Subcutaneous adipose tissue (tissue), 4 donors: Measurements from ENCODE around the gene ATP11C. TPM values are rescaled to one million over a fixed set of nuclear protein-coding genes. Genes with fewer than 3 reads are reported as not detected.

Experiments
- total RNA-seq, 4 donors: library from RNA; depleted of rRNA; stranded (reverse); fragments of >200 nt; gene quantifications; one replicate each; pipeline ENCODE4 v1.1.0, GENCODE V29; 2016
- TF ChIP-seq, protein P1 (sequence below): fragments of 450-650 bp; IDR thresholded peaks from one replicate; pipeline ENCODE4 v1.5.1; 2016; ENCODE audit warnings: low read depth, mild to moderate bottlenecking, control low read depth, antibody characterized with exemption, moderate library complexity

ATP11C gene
- total RNA-seq, 4 donors from 2014 or later, result 35.8 to 52.6 (median 38.6) TPM

DNA sequence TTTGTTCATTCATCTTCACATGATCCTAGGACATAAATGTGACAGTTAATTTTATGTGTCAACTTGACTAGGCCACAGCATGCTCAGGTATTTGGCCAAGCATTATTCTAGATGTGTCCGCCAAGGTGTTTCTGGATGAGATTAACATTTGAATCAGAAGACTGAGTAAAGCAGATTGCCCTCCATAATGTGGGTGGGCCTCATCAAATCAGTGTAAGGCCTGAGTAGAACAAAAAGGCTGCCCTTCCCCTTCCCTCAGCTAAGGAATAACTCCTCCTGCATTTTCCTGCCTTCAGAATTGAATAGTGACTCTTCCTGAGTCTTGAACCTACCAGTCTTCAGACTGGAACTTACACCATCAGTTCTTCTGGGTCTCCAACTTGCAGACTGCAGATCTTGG is 18.4 kb downstream of the ATP11C start:
- TF ChIP-seq, protein P1, sequence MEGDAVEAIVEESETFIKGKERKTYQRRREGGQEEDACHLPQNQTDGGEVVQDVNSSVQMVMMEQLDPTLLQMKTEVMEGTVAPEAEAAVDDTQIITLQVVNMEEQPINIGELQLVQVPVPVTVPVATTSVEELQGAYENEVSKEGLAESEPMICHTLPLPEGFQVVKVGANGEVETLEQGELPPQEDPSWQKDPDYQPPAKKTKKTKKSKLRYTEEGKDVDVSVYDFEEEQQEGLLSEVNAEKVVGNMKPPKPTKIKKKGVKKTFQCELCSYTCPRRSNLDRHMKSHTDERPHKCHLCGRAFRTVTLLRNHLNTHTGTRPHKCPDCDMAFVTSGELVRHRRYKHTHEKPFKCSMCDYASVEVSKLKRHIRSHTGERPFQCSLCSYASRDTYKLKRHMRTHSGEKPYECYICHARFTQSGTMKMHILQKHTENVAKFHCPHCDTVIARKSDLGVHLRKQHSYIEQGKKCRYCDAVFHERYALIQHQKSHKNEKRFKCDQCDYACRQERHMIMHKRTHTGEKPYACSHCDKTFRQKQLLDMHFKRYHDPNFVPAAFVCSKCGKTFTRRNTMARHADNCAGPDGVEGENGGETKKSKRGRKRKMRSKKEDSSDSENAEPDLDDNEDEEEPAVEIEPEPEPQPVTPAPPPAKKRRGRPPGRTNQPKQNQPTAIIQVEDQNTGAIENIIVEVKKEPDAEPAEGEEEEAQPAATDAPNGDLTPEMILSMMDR, result no peak

- TF ChIP-seq, protein P1, result no peak
These were observed 23.1 kb downstream of the ATP11C start for GRCh38 chrX:139909712-139910111.

DNA sequence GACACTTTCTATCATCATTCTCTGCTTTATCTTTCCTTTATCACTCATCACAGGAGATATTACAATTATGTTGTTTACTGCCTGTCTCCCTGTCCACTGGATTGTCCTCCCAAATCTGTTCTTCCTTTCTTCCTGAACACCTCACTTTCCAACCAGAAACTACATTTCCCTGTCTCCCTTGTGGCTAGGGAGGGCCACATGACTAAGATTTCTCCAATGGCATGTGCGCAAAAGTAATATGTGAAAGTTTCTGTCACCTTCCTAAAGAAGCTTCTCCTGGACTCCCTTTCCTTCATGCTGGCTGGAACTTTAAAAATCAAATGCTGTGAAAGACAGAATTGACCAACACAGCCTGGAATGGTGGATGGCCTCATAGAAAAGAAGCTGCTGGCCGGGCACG is 25.8 kb downstream of the ATP11C start:
- TF ChIP-seq, protein P1, result no peak

GRCh38 chrX:139905743-139906142 is 27.1 kb downstream of the ATP11C start:
- TF ChIP-seq, protein P1, result no peak

DNA sequence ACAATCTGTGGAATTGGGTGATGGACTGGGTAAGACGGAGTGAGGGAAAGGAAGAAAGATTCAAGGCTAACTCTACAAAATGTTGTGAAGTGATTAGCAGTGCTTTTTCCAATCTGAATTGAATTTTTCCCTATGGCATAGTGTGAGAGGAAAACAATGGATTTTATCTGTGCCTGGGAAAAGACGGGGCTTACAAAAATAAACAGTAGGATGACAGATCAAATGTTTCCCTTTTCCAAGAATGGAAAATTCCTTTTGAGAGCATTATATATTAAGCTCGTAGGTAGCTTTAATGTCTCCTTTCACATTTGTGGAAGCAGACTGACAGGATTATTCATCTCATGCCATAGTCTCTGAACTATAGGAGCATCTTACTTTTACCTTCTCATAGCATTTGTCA is 27.8 kb downstream of the ATP11C start:
- TF ChIP-seq, protein P1, result no peak

- TF ChIP-seq, protein P1, result no peak
These were observed 29.6 kb downstream of the ATP11C start for GRCh38 chrX:139903210-139903609.

DNA sequence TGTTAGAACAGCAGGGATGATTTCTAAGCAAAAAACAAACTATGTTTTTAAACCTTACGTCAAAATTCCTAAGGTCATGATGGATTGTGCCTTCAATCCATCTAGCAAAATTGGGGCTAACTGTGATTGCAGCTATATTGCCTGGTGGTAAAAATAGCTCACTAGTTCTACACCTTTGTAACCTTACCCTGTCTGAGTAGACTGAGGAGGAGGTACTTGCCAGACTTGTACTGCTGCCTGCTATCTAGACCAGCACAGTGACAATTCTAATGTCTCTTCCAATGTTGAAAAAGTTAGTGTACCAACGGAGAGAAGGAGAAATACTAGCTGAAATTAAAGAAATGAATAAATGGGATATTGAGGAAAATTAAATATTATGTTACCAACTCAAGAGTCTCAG is 30.3 kb downstream of the ATP11C start:
- TF ChIP-seq, protein P1, result no peak
